DMS 273 treated with DMSO at 0.1 percent for 48 hours (cell line): ENCODE results near the gene ORM1.

ENCODE experiments used
- DNase-seq: peaks from one replicate; lab custom pipeline; 2025; lab: John Stamatoyannopoulos, UW

The ORM1 gene

DNA sequence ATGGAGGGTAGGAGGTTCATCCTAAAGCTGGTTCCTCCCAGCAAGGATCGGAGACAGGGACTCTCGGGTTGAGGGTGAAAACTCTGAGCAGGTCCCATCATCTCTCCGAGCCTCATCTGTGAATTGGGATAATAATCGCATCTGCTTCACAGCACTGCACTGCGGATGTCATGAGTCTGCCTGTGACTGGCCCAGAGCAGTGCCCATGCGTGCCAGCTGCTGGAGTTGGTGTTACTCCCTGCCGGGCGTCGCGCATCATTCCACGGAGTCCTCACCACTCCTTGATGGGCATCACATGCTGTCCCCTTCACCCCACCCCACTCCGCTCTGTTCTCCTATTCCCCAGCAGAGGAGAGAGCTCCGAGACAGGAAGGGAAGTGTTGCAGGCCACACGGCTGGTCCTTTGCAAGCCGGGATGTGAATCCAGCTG, 35.1 kb upstream of the ORM1 start:
- no peak for DNase-seq

DNA sequence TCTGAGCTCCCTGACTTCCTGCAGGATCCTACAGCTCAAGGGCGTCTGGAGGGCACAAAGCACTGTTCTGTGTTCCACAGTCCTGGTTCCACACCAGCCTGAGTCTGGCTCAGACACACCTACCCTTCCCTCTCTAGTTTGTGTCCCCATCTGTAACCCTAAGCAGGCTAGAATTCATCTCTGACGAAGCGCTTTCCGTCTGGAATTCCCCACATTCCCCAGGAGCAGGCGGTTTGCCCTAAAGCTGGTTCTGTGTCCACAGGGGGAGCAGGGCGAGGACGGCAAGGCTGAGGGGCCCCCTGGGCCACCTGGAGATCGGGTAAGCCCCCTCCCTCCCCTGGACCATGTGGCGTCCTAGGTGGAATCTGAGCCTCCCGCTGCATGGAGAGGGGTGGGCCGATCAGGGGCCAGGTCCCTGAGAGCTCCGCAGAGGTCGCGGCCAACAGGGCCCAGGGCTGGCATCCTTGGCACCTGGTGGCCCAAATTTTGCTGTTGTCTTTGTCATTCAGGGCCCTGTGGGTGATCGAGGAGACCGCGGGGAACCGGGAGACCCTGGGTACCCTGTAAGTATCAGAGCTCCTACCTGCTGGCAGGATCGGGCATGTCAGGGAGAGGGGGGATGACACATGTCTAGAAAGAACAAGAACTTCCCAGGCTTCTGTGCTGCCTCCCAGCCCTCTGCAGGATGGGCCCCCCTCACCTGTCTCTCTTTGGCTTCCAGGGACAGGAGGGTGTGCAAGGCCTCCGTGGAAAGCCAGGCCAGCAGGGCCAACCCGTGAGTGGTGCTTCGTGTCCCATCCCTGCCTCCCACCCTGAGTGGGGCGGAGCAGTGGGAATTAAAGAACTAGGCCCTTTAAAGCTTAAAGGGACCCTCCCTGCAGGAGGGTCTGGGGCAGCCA, 34.5 kb upstream of the ORM1 start:
- DNase-seq: no peak

DNA sequence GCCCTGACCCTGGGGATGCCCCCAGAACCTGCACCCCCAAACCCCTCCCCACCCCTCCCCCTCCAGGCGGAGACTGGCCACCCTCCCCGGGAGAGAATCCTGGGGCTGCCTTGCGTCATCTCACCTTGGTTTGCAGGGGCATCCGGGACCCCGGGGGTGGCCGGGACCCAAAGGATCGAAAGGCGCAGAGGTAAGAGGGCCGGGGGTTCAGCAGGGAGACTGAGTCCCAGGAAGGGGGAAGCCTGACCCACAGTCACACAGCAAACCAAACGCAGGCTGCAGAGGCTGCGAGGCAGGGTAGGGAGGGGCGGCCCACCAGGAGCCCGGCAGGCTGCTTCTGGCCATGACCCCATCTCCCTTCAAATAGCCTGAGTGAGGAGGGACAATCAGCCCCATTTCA, 33.8 kb upstream of the ORM1 start:
- DNase-seq: no peak

DNA sequence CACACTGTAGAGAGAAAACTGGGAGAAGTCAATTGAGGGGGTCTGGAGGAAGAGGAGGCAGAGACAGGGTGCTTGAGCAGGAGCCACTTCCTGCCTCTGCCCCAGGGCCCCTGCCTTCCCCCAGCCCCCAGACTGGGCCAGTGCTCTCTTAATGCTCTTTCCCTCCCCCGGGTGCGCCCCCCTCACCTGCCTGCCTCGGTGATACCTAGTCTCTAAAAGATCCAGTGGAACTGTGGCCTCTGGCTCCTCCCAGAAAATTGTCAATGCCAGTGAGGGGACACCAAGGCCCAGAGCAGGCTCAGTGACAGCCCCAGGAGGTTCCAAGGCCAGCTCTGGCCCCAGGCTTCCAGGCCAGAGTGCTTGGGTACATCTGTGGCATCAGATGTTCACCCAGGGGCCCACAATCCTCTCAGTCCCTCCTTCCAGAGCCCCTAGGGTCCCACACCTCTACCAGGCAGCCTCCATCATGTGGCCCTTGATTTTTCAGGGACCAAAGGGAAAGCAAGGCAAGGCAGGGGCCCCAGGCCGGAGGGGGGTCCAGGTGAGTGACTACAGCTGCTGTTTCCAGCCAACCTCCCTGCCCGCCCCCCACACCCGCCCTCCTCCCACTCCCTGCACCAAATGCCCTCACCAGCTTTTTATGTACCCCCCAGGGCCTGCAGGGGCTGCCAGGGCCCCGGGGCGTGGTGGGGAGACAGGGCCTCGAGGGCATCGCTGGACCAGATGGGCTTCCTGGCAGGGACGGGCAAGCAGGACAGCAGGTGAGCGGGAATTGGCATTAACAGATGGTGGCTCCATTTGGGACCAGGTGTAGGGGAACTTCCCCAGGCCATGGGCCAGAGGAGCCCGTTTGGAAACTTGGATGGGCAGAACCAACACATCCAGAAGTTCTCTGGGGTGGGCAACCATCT, 33.1 kb upstream of the ORM1 start:
- peak; percentile 30 for DNase-seq

DNA sequence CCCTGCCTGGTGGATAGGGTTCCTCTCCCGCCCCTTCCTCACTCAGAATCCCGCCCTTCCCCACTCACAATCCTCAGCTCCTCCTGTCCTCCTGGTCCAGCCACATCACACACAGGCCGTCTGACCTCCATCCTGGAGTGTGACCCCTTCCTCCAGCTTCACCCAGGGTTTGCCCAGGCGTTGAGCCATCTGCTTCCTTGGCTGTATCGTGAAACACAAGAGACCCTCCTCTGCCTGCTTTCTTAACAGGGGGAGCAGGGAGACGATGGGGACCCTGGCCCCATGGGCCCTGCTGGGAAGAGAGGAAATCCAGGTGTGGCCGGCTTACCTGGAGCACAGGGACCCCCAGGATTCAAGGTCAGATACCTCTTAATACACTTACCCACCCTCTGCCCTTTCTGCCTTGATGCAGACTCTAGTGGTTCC, 32.3 kb upstream of the ORM1 start:
- DNase-seq: no peak

DNA sequence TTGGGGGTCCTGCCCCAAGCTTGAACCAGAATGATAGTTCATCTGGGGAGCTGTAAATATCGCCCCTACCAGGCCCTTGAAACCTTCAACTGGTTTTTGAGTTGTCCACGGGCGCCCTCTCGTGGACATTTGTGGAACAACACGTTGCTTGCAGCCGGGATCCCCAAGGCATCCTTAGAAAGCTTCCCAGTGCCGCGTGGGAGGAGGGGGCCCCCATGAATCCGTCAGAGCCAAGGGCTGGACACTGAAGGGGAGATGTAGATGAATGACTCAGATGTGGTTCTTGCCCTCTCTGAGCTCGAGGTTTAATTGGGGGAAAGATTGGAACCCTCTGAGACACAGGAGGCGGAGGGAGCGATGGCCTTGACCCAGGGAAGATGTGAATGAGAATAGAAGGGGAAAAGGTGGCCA, 31.8 kb upstream of the ORM1 start:
- DNase-seq: no peak

DNA sequence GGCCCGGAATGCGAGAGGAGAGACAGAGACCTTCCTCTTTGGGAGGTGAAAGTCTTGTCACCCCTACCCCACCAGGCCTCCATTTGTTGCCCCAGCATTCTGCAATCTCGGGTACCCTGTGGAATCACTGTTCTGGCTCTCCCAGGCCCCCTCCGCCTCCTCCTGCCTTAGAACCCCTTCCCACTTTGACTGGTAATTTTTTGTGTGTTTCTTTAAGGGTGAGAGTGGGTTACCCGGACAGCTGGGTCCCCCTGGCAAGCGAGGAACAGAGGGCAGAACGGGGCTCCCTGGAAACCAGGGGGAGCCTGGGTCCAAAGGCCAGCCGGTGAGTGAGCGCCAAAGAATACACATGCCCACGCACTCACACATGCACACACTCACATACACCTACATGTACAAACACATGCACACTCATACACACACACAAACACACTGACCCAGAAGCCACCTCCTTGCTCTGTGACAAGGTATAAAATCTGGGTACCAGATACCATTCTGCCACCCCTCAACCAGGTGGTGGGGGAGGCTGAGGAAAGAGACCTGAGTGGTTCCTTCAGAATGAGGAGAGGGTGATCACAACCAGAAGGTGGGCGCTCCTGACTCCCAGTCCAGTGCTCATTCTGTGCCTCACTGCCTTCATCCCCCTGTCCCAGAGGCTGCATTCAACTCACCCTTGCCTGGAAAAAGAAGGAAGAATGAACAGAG, 30.9 kb upstream of the ORM1 start:
- no peak for DNase-seq

DNA sequence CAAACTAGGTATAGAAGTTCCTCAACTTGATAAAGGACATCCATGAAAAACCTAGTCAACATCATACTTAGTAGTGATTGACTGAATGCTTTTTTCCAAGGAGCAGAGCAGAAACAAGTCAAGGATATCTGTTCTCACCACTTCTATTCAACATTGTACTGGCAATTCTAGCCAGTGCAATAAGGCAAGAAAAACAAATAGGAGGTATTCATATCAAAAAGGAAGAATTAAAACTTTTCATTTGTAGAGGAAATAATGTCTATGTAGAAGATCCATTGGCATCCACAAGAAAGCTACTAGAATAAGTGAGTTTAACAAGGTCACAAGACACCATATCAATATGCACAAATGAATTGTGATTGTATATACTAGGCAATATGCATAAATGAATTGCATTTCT, 28.2 kb upstream of the ORM1 start:
- DNase-seq: no peak

DNA sequence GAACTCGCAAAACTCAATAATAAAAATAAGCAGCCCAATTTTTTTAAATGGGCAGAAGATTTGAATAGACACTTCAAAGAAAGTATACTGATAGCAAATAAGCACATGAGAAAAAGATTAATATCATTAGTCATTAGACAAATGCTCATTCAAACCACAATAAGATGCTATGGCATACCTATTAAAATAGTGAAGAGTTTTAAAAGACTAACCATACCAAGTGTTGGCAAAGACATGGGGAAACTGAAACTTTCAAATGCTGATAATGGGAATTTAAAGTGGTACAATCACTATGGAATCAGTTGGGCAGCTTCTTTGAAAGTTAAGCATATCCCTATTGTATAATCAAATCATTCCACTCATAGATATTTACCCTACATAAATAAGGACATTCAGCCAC, 26.6 kb upstream of the ORM1 start:
- no peak for DNase-seq

DNA sequence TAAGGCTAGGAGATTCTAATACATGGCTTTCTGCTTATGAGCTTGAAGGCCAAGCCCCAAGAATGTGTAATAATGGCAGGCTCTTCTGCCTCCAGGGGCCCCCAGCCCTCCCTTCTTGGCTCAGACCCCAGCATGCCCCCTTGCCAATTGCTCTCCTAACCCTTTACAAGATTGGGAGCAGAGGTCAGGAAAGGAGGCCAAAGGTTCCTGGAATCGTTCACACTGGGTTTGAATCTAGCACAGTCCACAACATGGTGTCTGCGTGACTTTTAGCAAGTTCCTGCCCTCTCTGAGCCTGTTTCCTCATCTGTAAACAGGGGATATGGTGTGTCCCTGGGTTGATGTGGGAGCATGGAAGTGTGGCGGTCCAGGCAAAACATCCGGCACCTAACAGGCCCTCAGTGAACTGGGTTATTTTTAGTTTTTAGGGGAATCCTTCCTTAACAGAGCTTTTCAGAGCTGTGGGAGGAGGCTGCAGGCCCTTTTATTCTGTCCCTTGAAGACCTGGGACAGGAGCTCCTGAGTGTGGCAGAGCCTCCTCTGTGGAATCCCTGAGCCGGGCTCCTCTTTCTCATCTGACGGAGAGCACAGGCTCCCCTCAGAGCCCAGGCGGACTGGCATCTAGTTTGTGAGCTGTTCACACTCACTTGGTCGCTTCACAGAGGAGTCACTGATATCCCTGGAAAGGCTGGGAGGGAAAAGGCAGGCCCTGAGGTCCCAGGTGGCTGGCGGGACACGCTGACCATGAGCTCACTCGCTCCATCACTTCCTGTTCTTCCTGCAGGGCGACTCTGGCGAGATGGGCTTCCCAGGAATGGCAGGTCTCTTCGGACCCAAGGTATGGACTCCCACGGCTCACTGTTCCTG, 23.4 kb upstream of the ORM1 start:
- no peak for DNase-seq

DNA sequence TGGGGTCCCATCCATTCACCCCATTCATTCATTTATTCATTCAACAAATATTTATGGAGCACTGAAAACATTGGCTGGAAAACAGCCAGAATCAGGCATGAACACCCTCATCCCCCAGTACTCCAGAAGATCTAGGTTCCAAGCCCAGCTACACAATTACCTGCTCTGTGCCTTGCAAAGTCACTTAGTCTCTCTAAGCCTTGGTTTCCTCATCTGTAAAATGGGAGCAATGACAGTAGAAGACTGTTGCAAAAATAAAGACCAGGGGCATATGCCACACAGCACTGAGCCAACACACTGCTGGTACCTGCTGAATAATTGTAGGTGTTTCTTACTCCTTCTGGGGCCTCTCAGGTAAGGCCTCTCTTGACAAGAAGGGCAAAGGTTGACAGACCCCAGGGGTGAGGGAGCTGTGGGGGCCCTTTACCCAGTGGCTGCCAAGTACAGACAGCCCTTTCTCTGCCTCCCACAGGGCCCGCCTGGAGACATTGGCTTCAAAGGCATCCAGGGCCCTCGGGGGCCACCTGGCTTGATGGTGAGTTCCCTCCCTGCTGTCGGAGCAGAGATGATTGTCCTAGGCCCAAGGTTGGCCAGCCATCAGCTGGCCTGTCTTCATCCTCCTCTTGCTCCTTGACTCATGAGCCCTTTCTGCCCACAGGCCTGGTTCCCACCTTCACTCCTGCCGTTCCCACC, 22.6 kb upstream of the ORM1 start:
- no peak for DNase-seq

DNA sequence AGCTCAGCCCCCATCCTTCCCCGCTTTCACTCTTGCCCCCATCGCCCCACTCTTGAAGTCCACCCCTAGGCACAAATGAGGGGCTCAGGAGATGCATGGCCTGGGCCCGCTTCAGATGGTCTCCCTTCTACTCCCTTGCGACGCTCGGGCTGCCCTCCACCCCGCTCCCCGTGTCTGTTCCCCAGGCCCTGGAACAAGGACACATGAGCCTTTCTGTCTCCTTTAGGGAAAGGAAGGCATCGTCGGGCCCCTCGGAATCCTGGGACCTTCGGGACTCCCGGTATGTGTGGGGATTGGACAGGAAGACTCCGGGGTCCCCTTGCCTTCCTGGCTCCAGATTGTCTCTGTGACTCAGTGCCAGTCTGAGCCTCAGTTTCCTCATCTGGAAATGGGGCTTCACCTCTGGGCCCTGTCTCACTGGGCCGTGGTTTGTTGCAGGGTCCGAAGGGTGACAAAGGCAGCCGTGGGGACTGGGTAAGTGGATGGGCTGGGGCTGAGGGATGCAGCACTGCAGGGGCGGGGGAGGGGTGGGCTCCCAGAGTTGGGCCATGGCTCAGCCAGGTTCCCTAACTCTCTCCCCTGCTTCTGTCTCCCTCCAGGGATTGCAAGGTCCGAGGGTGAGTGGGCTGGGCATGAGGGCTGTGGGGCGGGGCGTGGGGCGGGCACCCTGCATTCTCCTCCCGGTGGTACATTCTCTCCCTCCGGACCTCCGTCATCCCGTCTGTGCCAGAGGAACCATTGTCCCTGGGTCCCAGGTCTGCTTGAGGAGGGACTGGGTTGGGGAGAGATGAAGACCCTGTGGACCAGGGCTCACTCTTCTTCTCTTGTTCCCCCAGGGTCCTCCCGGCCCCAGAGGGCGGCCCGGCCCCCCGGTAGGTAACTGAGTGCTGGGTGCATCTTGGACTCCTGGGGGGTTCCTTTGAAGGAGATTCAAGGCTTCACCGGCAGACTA, 21.8 kb upstream of the ORM1 start:
- no peak for DNase-seq

DNA sequence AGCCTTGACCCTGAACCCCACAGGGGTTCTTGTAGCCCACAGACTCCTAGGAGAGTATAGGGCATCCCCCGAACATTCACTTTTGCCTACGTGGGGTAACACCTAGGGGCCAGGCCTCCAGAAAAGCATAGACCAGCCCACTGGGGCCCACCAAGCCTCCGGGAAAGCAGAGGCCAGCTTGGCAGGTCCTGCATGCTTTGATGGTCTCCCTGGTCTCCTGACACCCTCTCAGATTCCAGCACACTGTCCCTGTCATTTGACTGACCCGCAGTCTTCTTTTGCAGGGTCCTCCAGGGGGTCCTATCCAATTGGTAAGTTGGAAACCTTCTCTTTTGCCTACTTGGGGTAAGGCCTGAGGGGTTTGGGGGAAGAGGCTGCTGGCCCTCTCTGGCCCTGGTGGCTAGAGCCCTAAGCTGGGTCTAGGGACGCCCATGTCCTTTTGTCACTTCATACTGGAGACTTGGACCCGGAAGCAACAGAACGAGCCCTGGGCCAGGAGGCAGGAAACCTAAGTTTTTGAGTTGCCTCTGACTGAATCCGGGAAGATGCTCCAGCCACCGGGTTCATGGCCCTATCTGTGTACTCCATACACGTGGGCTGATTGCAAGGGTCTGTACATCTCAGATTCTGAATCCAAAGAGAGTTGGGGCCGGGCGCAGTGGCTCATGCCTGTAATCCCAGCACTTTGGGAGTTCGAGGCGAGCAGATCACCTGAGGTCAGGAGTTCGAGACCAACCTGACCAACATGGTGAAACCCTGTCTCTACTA, 20.9 kb upstream of the ORM1 start:
- no peak for DNase-seq

DNA sequence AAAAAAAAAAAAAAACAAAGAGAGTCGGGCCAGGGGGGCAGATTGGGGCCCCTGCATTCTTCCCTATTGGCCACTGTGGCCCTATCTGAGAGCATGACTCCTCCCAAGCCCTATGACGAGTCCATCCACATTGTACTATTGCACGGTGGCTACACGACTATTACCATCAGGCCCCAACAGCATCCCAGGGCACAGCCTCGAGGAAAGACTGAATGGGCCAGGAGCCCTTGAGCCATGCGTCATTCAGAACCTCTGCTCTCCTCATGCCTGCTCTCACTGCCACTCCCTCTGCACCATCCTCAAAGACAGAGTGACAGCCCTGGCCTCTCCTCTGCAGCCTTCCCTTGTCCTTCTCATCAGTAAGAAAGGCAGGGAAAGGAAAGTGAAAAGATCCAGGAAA, 20.2 kb upstream of the ORM1 start:
- DNase-seq: no peak

DNA sequence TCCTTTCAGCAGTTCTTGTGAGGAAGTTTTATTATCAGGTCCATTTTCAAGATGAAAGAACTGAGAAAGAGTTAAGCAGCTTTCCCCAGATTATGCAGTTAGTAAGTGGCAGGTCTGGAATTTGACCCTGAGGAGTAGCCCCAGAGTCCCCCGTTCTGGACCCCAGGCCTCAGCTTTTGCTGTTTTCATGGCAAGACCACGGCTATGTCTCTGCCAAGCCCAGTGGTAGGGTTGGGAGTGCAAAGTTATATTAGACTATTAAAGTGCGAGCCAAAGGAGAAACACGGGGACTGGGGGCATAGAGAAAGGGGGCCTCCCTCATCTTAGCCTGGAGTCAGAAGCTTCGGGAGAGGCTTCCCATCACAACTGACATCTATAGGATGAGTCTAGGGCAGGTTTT, 19.3 kb upstream of the ORM1 start:
- DNase-seq: no peak

DNA sequence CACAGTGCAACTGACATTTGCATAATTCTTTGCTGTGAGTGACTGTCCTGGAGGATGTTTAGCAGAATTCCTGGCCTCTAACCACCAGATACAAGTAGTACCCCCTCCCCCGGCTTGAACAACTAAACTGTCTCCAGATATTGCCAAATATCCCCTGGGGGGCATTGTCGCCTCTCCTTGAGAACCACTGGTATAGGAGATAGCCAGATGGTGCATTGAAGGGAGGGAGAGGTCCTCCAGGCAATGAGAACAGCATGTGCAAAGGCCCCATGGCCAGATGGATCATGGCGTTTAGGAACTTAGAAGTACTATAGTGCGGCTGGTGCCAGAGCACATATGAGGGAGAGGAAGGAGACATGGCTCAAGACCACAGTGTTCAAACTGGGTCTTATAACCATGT, 18.9 kb upstream of the ORM1 start:
- DNase-seq: no peak

DNA sequence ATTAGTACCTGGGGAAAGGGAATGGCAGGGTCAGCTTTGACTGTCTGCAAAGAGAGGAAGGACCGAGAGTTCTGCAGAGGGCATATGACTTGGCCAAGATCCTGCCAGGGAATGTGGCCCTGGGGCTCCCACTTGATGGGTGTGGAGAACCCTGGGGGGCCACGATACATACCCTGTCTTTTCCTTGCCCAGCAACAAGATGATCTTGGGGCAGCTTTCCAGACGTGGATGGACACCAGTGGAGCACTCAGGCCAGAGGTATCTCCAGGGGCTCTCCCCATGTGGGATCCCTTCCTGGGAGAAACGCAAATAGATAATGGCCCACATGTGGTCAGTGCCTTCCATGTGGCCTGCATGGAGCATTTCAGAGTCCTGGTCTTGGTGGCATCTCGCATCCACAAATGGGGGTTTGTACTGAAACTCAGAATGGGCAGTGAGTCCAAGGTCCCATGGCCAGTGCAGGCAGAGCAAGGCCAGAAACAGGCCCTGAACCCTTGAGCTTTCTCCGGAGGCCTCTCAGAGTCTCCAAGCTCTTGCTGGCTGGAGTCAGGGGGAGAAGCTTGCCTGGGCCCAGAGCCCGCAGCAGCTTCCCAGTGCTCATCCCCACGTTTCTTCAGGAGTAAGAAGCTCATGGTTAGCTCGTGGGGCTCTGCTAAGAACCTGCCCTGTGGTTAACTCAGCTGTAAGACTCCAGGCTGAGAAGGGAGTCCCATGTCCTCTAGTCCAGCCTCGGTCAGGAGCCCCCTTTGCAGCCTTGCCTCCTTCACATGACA, 18.3 kb upstream of the ORM1 start:
- no peak for DNase-seq

DNA sequence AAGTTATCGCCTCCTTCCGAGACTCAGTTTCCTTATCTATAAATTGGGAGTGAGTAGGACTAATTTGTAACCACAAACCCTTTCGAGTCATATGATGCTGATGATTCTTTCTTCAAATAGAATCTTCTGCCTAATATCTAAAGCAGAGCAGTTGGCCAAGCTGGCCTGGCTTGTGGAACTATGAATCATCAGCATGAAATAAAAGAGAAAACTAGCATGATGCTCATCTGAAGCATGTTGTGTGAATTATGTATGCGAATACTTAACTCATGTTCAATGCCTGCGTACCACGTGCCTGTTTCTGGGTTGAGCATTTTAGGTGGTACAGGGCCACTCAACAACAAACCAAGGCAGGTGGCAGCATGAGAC, 15.0 kb upstream of the ORM1 start:
- no peak for DNase-seq
